GM10847 (cell line): ENCODE results near the gene XYLB.

Source experiments
- POLR2A ChIP-seq: IDR thresholded peaks from 2 replicates; pipeline ENCODE4 v1.6.1; 2011; ENCODE audit not compliant: insufficient read length; ENCODE audit errors: extremely low read depth

The XYLB gene

DNA sequence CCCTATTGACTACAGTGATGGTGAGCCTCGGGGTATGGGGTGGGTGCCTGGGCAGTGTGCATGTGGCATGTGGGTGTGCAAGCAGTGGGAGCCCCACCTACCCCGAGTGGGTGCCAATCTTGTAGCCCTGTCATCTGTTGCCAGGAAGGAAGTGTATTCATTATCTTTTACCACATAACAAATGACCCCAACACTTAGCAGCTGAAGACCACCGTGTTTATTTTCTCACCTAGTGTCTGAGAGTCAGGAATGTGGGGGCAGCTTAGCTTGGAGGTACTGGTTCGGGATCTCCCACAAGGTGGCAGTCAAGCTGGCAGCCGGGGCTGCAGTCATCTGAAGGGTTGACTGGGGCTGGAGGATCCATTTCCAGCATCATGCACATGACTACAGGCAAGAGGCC lies 21.7 kb downstream of the XYLB start:
- no peak for TF ChIP-seq POLR2A

DNA sequence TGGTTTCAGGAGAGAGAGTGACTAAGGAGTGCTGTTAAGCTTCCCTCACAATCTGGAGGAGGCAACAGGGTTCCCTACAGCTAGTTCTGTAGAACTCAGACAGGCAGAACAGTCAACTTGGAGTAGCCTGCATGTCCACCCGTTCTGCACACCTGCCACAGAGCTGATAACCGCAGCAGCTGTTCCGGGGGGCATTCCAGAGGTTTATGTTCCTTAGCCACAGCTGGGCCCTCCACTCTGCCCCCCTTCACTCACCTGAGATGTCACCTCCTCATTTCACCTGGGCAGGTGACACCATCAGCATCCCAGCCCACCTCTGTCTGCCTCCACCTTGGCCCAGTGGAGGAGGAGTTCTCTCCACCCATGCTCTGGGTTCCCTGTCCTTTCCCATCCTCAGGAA lies 22.6 kb downstream of the XYLB start:
- no peak for TF ChIP-seq POLR2A

DNA sequence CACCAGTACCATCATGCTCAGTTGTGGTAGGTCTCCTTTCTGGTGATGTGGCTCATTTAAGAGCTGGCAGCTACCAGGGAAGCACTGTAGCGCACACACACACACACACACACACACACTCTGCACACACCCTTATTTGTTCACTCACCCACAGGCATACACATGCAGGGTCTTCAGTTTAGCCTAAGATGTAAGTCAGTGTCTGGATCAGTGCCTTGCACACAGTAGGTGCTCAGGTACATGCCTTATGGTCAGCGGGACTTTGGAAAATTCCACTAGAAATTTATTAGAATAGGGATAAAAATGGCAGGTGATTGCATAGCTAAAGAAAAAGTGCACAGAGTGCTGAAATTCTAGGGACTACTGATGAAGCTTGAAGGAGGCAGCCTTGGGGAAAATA lies 23.6 kb downstream of the XYLB start:
- TF ChIP-seq POLR2A, result no peak

- TF ChIP-seq POLR2A, result no peak
Observed at GRCh38 chr3:38370861-38371260, 24.3 kb downstream of the XYLB start.

DNA sequence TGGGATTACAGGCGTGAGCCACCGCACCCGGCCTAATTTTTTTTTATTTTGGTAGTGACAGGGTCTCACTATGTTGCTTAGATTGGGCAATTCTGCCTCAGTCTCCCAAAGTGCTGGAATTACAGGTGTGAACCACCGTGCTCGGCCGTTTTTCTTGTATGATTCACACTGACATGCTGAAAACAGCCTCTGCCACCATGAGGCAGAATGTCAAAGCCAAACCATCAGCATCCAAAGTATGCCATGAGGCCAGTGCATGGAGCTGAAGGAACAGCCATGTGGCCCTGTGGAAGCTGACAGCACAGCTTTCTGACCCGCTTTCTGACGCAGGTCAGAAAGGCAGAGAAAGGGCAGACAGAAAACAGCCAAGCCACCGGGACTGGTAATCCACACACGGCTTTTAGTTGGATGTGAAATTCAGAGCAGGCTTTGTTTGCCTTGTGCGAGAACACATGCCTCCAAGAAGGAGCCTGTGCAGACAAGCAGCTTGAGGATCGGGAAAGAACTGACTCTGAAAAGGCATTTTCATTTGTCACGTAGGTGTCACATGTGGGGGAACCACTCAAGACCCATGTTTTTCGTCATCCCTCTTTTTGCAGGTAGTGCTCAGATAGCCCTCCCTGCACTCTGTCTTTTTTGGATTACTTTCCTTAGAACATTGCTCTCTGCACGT lies 25.1 kb downstream of the XYLB start:
- no peak for TF ChIP-seq POLR2A

- no peak for TF ChIP-seq POLR2A
Observed at GRCh38 chr3:38372214-38372601, 25.6 kb downstream of the XYLB start.

GRCh38 chr3:38374221-38374620 lies 27.6 kb downstream of the XYLB start:
- TF ChIP-seq POLR2A, result no peak

DNA sequence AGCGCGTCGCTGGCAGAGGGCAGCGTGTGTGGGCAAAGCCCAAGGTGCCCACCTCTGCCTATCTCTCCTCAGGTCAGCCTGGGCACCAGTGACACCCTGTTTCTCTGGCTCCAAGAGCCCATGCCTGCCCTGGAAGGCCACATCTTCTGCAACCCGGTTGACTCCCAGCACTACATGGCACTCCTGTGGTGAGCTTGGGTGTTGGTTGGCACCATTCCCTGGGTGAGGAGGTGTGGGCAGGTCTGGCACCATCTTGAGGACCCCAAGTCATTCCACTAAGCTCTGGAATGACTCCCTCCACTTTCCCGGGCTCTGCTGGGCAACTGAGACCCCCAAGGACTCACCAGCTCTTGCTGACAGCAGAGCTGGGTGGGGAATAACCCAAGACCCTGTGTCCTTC lies 28.5 kb downstream of the XYLB start:
- no peak for TF ChIP-seq POLR2A

DNA sequence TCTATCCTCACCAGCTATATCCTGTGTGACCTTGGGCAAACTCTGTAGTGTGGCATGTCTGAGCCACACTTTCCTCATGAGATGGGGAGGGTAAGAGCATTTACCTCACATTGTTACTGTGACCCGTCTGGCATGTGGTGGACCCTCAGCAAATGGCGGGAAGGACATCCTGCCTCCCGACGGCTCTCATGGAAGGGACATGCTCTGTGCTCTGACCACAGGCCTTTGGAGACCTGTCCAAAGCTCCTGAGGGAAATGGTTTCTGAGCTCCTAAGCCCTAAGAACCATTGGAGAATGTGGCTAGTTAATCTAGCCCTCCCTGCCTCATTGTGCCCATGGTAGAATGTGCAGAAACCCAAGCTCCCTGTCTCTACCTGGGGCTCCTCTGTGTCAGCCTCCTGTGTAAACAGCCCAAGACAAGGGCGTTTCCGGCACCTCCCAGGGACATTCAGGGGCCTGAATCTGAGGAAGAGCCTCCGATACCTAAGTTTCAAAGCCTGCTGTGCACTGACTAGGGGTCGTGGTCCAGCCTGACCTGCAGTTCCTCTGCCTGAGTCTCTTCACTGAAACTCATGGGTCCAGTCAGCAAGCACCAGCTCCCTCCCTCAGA lies 29.0 kb downstream of the XYLB start:
- TF ChIP-seq POLR2A, result no peak

DNA sequence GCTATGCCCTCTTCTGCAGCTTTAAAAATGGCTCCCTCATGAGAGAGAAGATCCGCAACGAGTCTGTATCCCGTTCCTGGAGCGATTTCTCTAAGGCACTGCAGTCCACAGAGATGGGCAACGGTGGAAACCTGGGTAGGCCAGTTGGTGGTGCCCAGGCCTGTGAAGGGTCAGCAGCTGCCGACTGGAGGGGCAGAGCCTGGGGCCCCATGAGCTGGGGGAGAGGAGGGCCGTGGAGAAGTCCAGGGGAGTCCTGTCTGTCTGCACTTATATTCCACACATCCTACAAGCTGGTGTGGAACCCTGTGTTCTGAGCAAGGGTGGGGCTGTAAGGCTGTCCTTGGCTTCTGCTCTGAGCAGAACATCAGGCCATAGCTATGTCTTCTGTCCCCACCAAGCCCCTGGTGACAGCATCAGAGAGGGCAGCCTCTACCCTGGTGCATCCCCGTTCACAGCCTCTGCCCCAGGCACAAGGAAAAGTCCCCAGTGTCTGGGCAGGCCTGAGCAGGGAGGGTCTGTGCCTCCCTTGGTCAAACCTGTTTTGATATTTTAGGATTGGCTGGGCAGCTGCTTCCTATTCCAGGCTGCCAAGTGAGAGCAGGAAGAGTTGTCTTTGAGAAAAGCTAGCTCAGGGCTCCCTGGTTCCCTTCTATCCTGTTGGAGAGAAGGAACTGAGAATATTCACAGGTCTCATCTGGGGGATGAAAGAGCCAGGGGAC lies 29.7 kb downstream of the XYLB start:
- no peak for TF ChIP-seq POLR2A

- TF ChIP-seq POLR2A, result no peak
Observed at GRCh38 chr3:38379201-38379770, 32.7 kb downstream of the XYLB start.

DNA sequence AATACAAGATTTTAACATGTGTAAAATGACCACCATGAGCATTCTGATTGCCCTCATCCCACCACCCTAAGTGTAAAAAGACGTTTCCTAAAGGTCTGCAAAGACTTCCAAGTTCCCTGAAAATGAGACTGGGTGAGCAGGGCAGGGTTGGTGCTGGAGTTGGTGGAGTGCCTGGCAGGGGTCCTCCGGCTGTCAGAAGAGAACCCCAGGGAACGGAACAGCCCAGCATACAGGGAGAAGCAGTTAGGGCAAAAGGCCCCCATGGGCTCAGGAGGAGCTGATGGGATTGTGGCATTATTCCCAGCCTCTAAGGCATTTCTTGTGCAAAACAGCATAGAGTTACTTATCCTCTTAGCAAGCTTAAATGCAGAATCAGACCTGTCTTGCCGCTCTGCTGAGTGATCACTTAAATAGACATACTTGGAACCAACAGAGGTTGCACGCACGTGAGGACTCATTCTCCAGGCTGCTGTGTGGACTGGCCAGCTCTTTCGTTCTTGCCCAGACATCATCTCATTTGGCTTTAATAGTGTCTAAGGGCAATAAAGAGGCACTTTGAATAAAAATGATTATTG lies 36.0 kb downstream of the XYLB start:
- TF ChIP-seq POLR2A, result no peak

DNA sequence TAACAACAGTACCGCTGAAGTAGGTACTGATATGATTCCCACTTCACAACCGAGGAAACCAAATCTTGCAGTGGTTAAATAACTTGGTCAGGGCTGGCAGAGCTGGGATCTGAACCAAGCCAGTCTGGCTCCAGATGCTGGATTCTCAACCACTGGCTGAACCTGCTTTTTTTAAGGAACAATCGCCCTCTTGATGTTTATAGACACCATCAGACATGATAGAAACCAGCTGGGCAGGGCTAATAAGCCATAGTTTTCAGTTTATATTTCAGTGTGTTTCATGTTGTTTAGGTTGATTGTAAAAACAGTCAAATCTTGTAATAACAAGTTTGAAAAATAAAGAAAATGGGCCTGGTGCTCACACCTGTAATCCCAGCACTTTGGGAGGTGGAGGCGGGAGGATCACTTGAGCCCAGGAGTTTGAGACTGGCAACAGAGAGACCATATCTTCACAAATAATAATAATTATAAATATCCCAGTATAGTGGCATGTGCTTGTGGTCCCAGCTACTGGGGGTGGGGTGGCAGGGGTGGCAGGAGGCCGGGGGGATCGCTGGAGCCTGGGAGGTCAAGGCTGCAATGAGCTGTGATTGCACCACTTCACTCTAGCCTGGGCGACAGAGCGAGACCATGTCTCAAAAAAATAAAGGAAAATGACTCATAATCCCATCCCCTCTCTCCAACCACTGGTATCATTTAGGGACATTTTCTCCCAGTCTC lies 36.7 kb downstream of the XYLB start:
- no peak for TF ChIP-seq POLR2A

- TF ChIP-seq POLR2A, result no peak
Observed at GRCh38 chr3:38386992-38387750, 40.6 kb downstream of the XYLB start.
